IMR-90 (cell line): ENCODE results near the gene TANGO2. TPM values are rescaled to one million over a fixed set of nuclear protein-coding genes. Genes with fewer than 3 reads are reported as not detected.
A peak's percentile ranks its signal among the peaks of the same experiment; 100 is the strongest.

Experiments
- ATAC-seq: fragments of 200-7000 bp; cut with Tn5 transposase; 2 replicates; pipeline ENCODE4 v1.9.1; 2020; ENCODE audit warnings: low read depth, mild to moderate bottlenecking, moderate library complexity
- BruUV-seq: library from RNA; stranded (reverse); fragments of 400-500 nt; replicated peaks from 2 replicates; lab custom pipeline; 2021; lab: Mats Ljungman, UMichigan
- CTCF ChIA-PET: fragments of 300-600 bp; formaldehyde crosslinking; extraction: SDS; loops from one replicate; lab custom pipeline; 2021; ENCODE audit warnings: antibody characterized with exemption; lab: Yijun Ruan, JAX
- POLR2A ChIA-PET: fragments of 300-600 bp; sonication (Branson Sonifier 250); formaldehyde crosslinking; loops from one replicate; lab custom pipeline; 2022; ENCODE audit warnings: antibody characterized with exemption; ENCODE audit not compliant: unreplicated experiment; lab: Charles Lee
- DNase-seq: peaks from one replicate; pipeline ENCODE4 v3.0.0; 2013
- H2AFZ ChIP-seq: replicated peaks from 2 replicates; pipeline ENCODE3; 2013; ENCODE audit warnings: low read length, mild to moderate bottlenecking; ENCODE audit not compliant: poor library complexity
- H2AK5ac ChIP-seq: 2 replicates; pipeline ENCODE4 v1.6.1; 2013; ENCODE audit warnings: low read depth, low read length, inconsistent platforms
- H2AK9ac ChIP-seq: replicated peaks from 2 replicates; pipeline ENCODE3; 2013; ENCODE audit warnings: mild to moderate bottlenecking, low read depth, low read length, moderate library complexity; ENCODE audit not compliant: poor library complexity
- H2BK120ac ChIP-seq: 2 replicates; pipeline ENCODE4 v1.6.1; 2013; ENCODE audit warnings: low read depth, low read length, inconsistent platforms
- H2BK15ac ChIP-seq: 3 replicates; pipeline ENCODE4 v1.6.1; 2013; ENCODE audit warnings: low read depth, low read length, inconsistent platforms
- H2BK20ac ChIP-seq: 2 replicates; pipeline ENCODE4 v1.6.1; 2013; ENCODE audit warnings: low read depth, mild to moderate bottlenecking, inconsistent platforms, low read length, moderate library complexity
- H2BK5ac ChIP-seq: 2 replicates; pipeline ENCODE4 v1.6.1; 2013; ENCODE audit warnings: mild to moderate bottlenecking, low read depth, low read length, inconsistent platforms; ENCODE audit not compliant: poor library complexity, severe bottlenecking
- H3K14ac ChIP-seq: replicated peaks from 2 replicates; pipeline ENCODE4 v1.6.1; 2013; ENCODE audit warnings: low read depth, low read length, inconsistent platforms
- H3K18ac ChIP-seq: 2 replicates; pipeline ENCODE4 v1.6.1; 2013; ENCODE audit warnings: low read depth, low read length, control low read depth
- H3K23ac ChIP-seq: 2 replicates; pipeline ENCODE4 v1.6.1; 2013; ENCODE audit warnings: low read depth, low read length, inconsistent platforms
- H3K27ac ChIP-seq: 2 replicates; pipeline ENCODE4 v1.5.1; 2013; ENCODE audit warnings: mild to moderate bottlenecking, control low read depth, low read length; ENCODE audit not compliant: insufficient read depth
- H3K27me3 ChIP-seq: 2 replicates; pipeline ENCODE4 v1.6.1; 2013; ENCODE audit warnings: low read length; ENCODE audit not compliant: control insufficient read depth, insufficient read depth
- H3K36me3 ChIP-seq: 2 replicates; pipeline ENCODE4 v1.6.1; 2013; ENCODE audit warnings: low read length, mixed read lengths; ENCODE audit not compliant: control insufficient read depth, insufficient read depth
- H3K4ac ChIP-seq: 2 replicates; pipeline ENCODE4 v1.6.1; 2013; ENCODE audit warnings: low read depth, low read length, inconsistent platforms
- H3K4me1 ChIP-seq: 2 replicates; pipeline ENCODE4 v1.6.1; 2013; ENCODE audit warnings: low read length, mixed read lengths; ENCODE audit not compliant: control insufficient read depth, insufficient read depth
- H3K4me2 ChIP-seq: 2 replicates; pipeline ENCODE4 v1.6.1; 2013; ENCODE audit warnings: low read depth, mild to moderate bottlenecking, control low read depth, low read length, moderate library complexity
- H3K4me3 ChIP-seq: 2 replicates; pipeline ENCODE4 v1.5.1; 2013; ENCODE audit warnings: low read depth, mild to moderate bottlenecking, control low read depth, low read length, moderate library complexity; ENCODE audit not compliant: insufficient read depth
- H3K56ac ChIP-seq: 2 replicates; pipeline ENCODE4 v1.6.1; 2013; ENCODE audit warnings: low read length, inconsistent platforms; ENCODE audit not compliant: insufficient read depth; ENCODE audit errors: extremely low read depth
- H3K79me1 ChIP-seq, 2 experiments: 2 replicates each; pipeline ENCODE4 v1.6.1; 2013; ENCODE audit warnings: low read length in 2 of 2, inconsistent platforms in 1 of 2, low read depth in 1 of 2
- H3K9ac ChIP-seq: 2 replicates; pipeline ENCODE4 v1.6.1; 2013; ENCODE audit warnings: low read depth, low read length, control low read depth
- H3K9me1 ChIP-seq: 2 replicates; pipeline ENCODE4 v1.6.1; 2013; ENCODE audit warnings: low read length, inconsistent platforms; ENCODE audit not compliant: insufficient read depth
- H3K9me3 ChIP-seq: 2 replicates; pipeline ENCODE4 v1.6.1; 2013; ENCODE audit warnings: low read length; ENCODE audit not compliant: control insufficient read depth, insufficient read depth
- H4K20me1 ChIP-seq: 2 replicates; pipeline ENCODE4 v1.6.1; 2013; ENCODE audit warnings: low read length, inconsistent platforms; ENCODE audit not compliant: insufficient read depth
- H4K5ac ChIP-seq: 2 replicates; pipeline ENCODE4 v1.6.1; 2013; ENCODE audit warnings: mild to moderate bottlenecking, low read depth, low read length, control low read depth
- H4K8ac ChIP-seq, 2 experiments: 2 replicates each; pipeline ENCODE4 v1.6.1; 2013; ENCODE audit warnings: low read depth in 2 of 2, low read length in 2 of 2, control low read depth in 1 of 2, inconsistent platforms in 1 of 2
- H4K91ac ChIP-seq: 2 replicates; pipeline ENCODE4 v1.6.1; 2013; ENCODE audit warnings: low read depth, low read length, inconsistent platforms; ENCODE audit not compliant: insufficient read depth
- BHLHE40 ChIP-seq: fragments of 150-350 bp; IDR thresholded peaks from 2 replicates; pipeline ENCODE4 v1.6.1; 2016; ENCODE audit warnings: mild to moderate bottlenecking, low read depth, low read length
- CHD1 ChIP-seq: IDR thresholded peaks from 2 replicates; pipeline ENCODE4 v1.6.1; 2012; ENCODE audit warnings: low read depth, low read length, improper control_type of control experiment
- MAFK ChIP-seq: IDR thresholded peaks from 2 replicates; pipeline ENCODE4 v1.6.1; 2012; ENCODE audit warnings: low read depth, low read length, improper control_type of control experiment
- RCOR1 ChIP-seq: IDR thresholded peaks from 2 replicates; pipeline ENCODE4 v1.6.1; 2012; ENCODE audit warnings: mild to moderate bottlenecking, low read length, improper control_type of control experiment; ENCODE audit not compliant: insufficient replicate concordance
- RFX5 ChIP-seq: IDR thresholded peaks from 2 replicates; pipeline ENCODE4 v1.8.0; 2012; ENCODE audit warnings: low read depth, mild to moderate bottlenecking, low read length, moderate library complexity
- dilution Hi-C: fragments of 300-500 bp; cut with HindIII; formaldehyde crosslinking; loops from one replicate; pipeline ENCODE4 v1.14.3; 2018; ENCODE audit warnings: low sequenced_read_pairs; ENCODE audit not compliant: unreplicated experiment
- in situ Hi-C: fragments of 300-500 bp; cut with MboI; formaldehyde crosslinking; loops from 3 replicates; pipeline ENCODE4 v1.14.3; 2019; ENCODE audit warnings: low sequenced_read_pairs, inconsistent platforms, mixed read lengths
- intact Hi-C: fragments of 100-400 bp; cut with micrococcal nuclease; formaldehyde crosslinking; loops from 2 replicates; pipeline ENCODE4 v1.10.0; 2022
- polyA plus RNA-seq, 3 experiments: library from polyadenylated mRNA; depleted of rRNA; stranded (reverse); fragments of >200 nt; gene quantifications; 2 replicates each; pipeline ENCODE4 v1.2.3, GENCODE V29; 2012; ENCODE audit warnings: low replicate concordance in 1 of 3
- total RNA-seq: library from RNA; depleted of rRNA; stranded (reverse); fragments of >200 nt; gene quantifications from 2 replicates; pipeline ENCODE4 v1.2.3, GENCODE V29; 2012
- TF ChIP-seq, protein P1 (sequence below): fragments of 150-350 bp; IDR thresholded peaks from 2 replicates; pipeline ENCODE4 v1.6.1; 2017; ENCODE audit warnings: mild to moderate bottlenecking, antibody characterized with exemption, low read length, low read depth

Gene TANGO2
- total and polyA plus RNA-seq, 2 of the 4 experiments (the other 2 are of a cell fraction), result 45.1 to 75.1 TPM

DNA sequence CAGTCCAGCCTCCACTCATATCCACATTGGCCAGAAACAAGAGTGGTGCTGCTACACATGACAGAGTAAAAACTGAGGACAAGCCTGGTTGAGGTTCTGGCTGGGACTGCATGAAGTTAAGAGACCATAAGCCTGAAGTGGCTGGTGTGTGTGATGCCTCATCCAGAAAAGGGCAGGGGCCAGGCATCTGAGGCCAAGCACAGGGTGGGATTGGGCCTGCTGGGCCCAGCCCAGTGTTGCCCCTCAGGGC is 29.6 kb upstream of the TANGO2 start:
- ATAC-seq (peak; percentile 3; the same call in 1 of the 2 replicates), DNase-seq (no peak)
- peaks cover 0 to 3% of the 10 kb centered on the region in 2 experiments; a peak in 1 of 4 replicates for H3K79me1 ChIP-seq
- no peaks in the 10 kb centered on the region for H3K27me3 ChIP-seq
- H2BK20ac ChIP-seq, result no peak overlapping the region
- no peak overlapping the region for H2AK9ac ChIP-seq
- peak overlapping the region; percentile 16 for H2AFZ ChIP-seq
- H3K4me3 ChIP-seq, result no peak overlapping the region
- no peak overlapping the region for H3K27ac ChIP-seq
- peaks cover 16% of the 10 kb centered on the region for H3K4me1 ChIP-seq
- no peak overlapping the region for H2BK15ac ChIP-seq
- BruUV-seq, result no TSS peak
- no peak overlapping the region for H3K56ac ChIP-seq
- H3K14ac ChIP-seq, result no peak overlapping the region
- dilution Hi-C loops, result no loop called here
- no peaks in the 10 kb centered on the region for H3K9me3 ChIP-seq
- H4K8ac ChIP-seq, result no peak overlapping the region
- in situ Hi-C loops, result no loop called here
- no peak overlapping the region for H3K4ac ChIP-seq
- no peak overlapping the region for H3K18ac ChIP-seq
- H3K36me3 ChIP-seq, result no peaks in the 10 kb centered on the region
- peaks cover 2% of the 10 kb centered on the region; the same call in 1 of the 2 replicates for H4K20me1 ChIP-seq
- H2BK5ac ChIP-seq, result no peak overlapping the region
- no peak for TF ChIP-seq CHD1
- no peak for TF ChIP-seq RFX5
- no peak for TF ChIP-seq MAFK
- TF ChIP-seq RCOR1, result no peak
- no peak for TF ChIP-seq BHLHE40
- TF ChIP-seq, protein P1, sequence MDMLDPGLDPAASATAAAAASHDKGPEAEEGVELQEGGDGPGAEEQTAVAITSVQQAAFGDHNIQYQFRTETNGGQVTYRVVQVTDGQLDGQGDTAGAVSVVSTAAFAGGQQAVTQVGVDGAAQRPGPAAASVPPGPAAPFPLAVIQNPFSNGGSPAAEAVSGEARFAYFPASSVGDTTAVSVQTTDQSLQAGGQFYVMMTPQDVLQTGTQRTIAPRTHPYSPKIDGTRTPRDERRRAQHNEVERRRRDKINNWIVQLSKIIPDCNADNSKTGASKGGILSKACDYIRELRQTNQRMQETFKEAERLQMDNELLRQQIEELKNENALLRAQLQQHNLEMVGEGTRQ, result no peak
- ChIA-PET POLR2A (no interaction called here), CTCF (interaction anchor here (1.1 kb wide), 1 partner anchor 31 kb away, joined by 3 read pairs; no protein-coding TSS in a partner anchor)
- no peak overlapping the region for H3K23ac ChIP-seq
- H4K5ac ChIP-seq, result no peak overlapping the region
- H2AK5ac ChIP-seq, result no peak overlapping the region
- H3K4me2 ChIP-seq, result no peak overlapping the region
- no peak overlapping the region for H2BK120ac ChIP-seq
- no peak overlapping the region for H4K91ac ChIP-seq
- intact Hi-C loops, result no loop called here
- H3K9me1 ChIP-seq, result 0 out of 2 replicates have a peak, but pooled peaks cover 7% of the 10 kb centered on the region
- H3K9ac ChIP-seq, result no peak overlapping the region
